Neural cell (in vitro differentiated cells): ENCODE data around the gene NFIB. TPM values are rescaled to one million over a fixed set of nuclear protein-coding genes. Genes with fewer than 3 reads are reported as not detected.

Experiments used
- H2AFZ ChIP-seq: fragments of 200-600, 300-800 bp; sonication (generic), shearing (Covaris generic); 2 replicates; pipeline ENCODE4 v1.6.0; 2014; ENCODE audit warnings: low read depth, mild to moderate bottlenecking, antibody characterized with exemption, low read length, moderate library complexity
- H3F3A ChIP-seq: fragments of 200-600 bp; shearing (Covaris generic); 2 replicates; pipeline ENCODE4 v1.6.1; 2016; ENCODE audit warnings: mild to moderate bottlenecking, moderate library complexity, mixed read lengths, antibody characterized with exemption, low read length; ENCODE audit not compliant: insufficient read depth, poor library complexity, severe bottlenecking
- H3K27ac ChIP-seq: fragments of 200-600, 300-800 bp; sonication (generic), shearing (Covaris generic); 2 replicates; pipeline ENCODE4 v1.5.1; 2014; ENCODE audit warnings: mild to moderate bottlenecking, low read length, moderate library complexity
- H3K27me3 ChIP-seq: fragments of 300-800, 200-600 bp; sonication (generic), shearing (Covaris generic); 2 replicates; pipeline ENCODE4 v1.6.0; 2014; ENCODE audit warnings: mild to moderate bottlenecking, low read depth, low read length, moderate library complexity; ENCODE audit not compliant: insufficient read depth
- H3K36me3 ChIP-seq: fragments of 300-800, 200-600 bp; sonication (generic), shearing (Covaris generic); 2 replicates; pipeline ENCODE4 v1.5.1; 2014; ENCODE audit warnings: mild to moderate bottlenecking, antibody characterized with exemption, low read length, moderate library complexity; ENCODE audit not compliant: insufficient read depth
- H3K4me2 ChIP-seq: fragments of 300-800, 200-600 bp; sonication (generic), shearing (Covaris generic); 2 replicates; pipeline ENCODE4 v1.6.0; 2014; ENCODE audit warnings: mild to moderate bottlenecking, low read length
- H3K4me3 ChIP-seq: fragments of 300-800, 200-600 bp; sonication (generic), shearing (Covaris generic); 2 replicates; pipeline ENCODE4 v1.5.1; 2014; ENCODE audit warnings: mild to moderate bottlenecking, low read length, moderate library complexity
- H3K79me2 ChIP-seq: fragments of 200-600 bp; shearing (Covaris generic); replicated peaks from 2 replicates; pipeline ENCODE4 v1.6.0; 2014; ENCODE audit warnings: mild to moderate bottlenecking, low read length, moderate library complexity; ENCODE audit not compliant: insufficient read depth
- H3K9ac ChIP-seq: fragments of 300-800, 200-600 bp; sonication (generic), shearing (Covaris generic); 2 replicates; pipeline ENCODE4 v1.6.1; 2016; ENCODE audit warnings: mild to moderate bottlenecking, low read length, mixed read lengths
- H3K9me2 ChIP-seq: fragments of 200-600 bp; shearing (Covaris generic); 2 replicates; pipeline ENCODE4 v1.6.1; 2016; ENCODE audit warnings: mild to moderate bottlenecking, low read length, mixed read lengths; ENCODE audit not compliant: insufficient read depth
- H3K9me3 ChIP-seq: fragments of 200-600, 300-800 bp; sonication (generic), shearing (Covaris generic); 2 replicates; pipeline ENCODE4 v1.6.1; 2016; ENCODE audit warnings: mild to moderate bottlenecking, mixed run types, low read length, moderate library complexity, mixed read lengths
- H4K20me1 ChIP-seq: fragments of 200-600 bp; shearing (Covaris generic); 2 replicates; pipeline ENCODE4 v1.6.1; 2016; ENCODE audit warnings: mild to moderate bottlenecking, mixed run types; ENCODE audit not compliant: insufficient read depth
- CTCF ChIP-seq: fragments of 450-650 bp; IDR thresholded peaks from 2 replicates; pipeline ENCODE4 v1.5.1; 2014; ENCODE audit warnings: antibody characterized with exemption, mild to moderate bottlenecking, moderate library complexity; ENCODE audit not compliant: poor library complexity, severe bottlenecking
- EP300 ChIP-seq: fragments of 450-650 bp; conservative IDR thresholded peaks from 2 replicates; pipeline ENCODE4 v1.6.1; 2014; ENCODE audit warnings: antibody characterized with exemption, mild to moderate bottlenecking, moderate library complexity; ENCODE audit not compliant: poor library complexity, severe bottlenecking
- EZH2 ChIP-seq: fragments of 200-600, 300-800 bp; shearing (Covaris generic), sonication (generic); IDR thresholded peaks from 2 replicates; pipeline ENCODE4 v1.6.1; 2014; ENCODE audit warnings: antibody characterized with exemption, low read length, borderline replicate concordance, mild to moderate bottlenecking; ENCODE audit not compliant: insufficient read depth, poor library complexity, severe bottlenecking
- MXI1 ChIP-seq: fragments of 450-650 bp; conservative IDR thresholded peaks from 2 replicates; pipeline ENCODE4 v1.6.1; 2014; ENCODE audit warnings: antibody characterized with exemption, mild to moderate bottlenecking; ENCODE audit not compliant: poor library complexity, severe bottlenecking
- POLR2AphosphoS5 ChIP-seq: IDR thresholded peaks from 2 replicates; pipeline ENCODE4 v1.6.1; 2012
- RAD21 ChIP-seq: fragments of 450-650 bp; conservative IDR thresholded peaks from 2 replicates; pipeline ENCODE4 v1.6.1; 2014; ENCODE audit warnings: antibody characterized with exemption, mild to moderate bottlenecking, moderate library complexity
- REST ChIP-seq: IDR thresholded peaks from 2 replicates; pipeline ENCODE4 v1.6.1; 2012; ENCODE audit warnings: borderline replicate concordance
- SMC3 ChIP-seq: fragments of 450-650 bp; conservative IDR thresholded peaks from 2 replicates; pipeline ENCODE4 v1.6.1; 2014; ENCODE audit warnings: antibody characterized with exemption, mild to moderate bottlenecking, moderate library complexity; ENCODE audit not compliant: poor library complexity
- TAF1 ChIP-seq: IDR thresholded peaks from 2 replicates; pipeline ENCODE4 v1.6.1; 2012; ENCODE audit warnings: low read depth
- polyA plus RNA-seq: library from polyadenylated mRNA; depleted of rRNA; stranded (reverse); fragments of >200 nt; gene quantifications from 2 replicates; pipeline ENCODE4 v1.2.3, GENCODE V29; 2014

The NFIB gene
- polyA plus RNA-seq, 1 donor from 2014 or later: 0.73 TPM

- Histone ChIP-seq H3K36me3 (no peaks in the 10 kb centered on the region), H3K27ac (no peak overlapping the region), H3K4me2 (no peak overlapping the region), H3K9ac (no peak overlapping the region), H3K4me3 (no peak overlapping the region), H3K9me3 (no peaks in the 10 kb centered on the region), H3K9me2 (no peaks in the 10 kb centered on the region), H3K27me3 (no peaks in the 10 kb centered on the region), H4K20me1 (no peaks in the 10 kb centered on the region), H2AFZ (no peak overlapping the region), H3F3A (no peaks in the 10 kb centered on the region), H3K79me2 (no peaks in the 10 kb centered on the region)
- no peak for TF ChIP-seq SMC3
- TF ChIP-seq TAF1: no peak
- no peak for TF ChIP-seq CTCF
Observed at GRCh38 chr9:14043483-14043882, 270.5 kb downstream of the NFIB start.

DNA sequence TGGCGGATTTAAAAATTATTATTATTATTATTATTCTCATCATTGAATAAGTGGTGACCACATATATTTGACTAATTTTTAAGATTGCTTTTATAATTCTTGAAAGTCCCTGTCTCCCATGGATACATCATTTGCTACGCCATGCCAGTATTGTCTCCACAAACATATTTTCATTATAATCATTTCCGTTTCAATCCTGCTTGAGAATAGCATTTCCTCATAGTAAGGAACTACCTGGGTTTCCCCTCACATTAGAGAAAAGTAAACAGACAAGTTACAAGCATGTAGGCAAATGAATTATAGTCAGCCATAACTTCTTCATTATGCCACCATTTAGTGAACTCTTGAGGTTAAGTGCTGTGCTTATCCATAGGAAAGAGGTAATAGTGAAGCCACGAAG, 276.6 kb downstream of the NFIB start:
- H3F3A ChIP-seq: no peaks in the 10 kb centered on the region
- H3K9me3 ChIP-seq: no peaks in the 10 kb centered on the region
- no peaks in the 10 kb centered on the region for H3K9me2 ChIP-seq
- H2AFZ ChIP-seq: no peak overlapping the region
- no peaks in the 10 kb centered on the region for H3K79me2 ChIP-seq
- H4K20me1 ChIP-seq: no peaks in the 10 kb centered on the region
- H3K4me3 ChIP-seq: no peak overlapping the region
- no peak overlapping the region for H3K4me2 ChIP-seq
- no peak for TF ChIP-seq EP300
- TF ChIP-seq SMC3: no peak
- no peak for TF ChIP-seq REST
- no peak for TF ChIP-seq MXI1
- TF ChIP-seq EZH2: no peak
- TF ChIP-seq POLR2AphosphoS5: no peak
- no peak for TF ChIP-seq CTCF
- no peak for TF ChIP-seq TAF1
- no peak for TF ChIP-seq RAD21
- H3K27ac ChIP-seq: no peak overlapping the region
- no peak overlapping the region for H3K9ac ChIP-seq
- no peaks in the 10 kb centered on the region for H3K27me3 ChIP-seq
- no peaks in the 10 kb centered on the region for H3K36me3 ChIP-seq
